Pancreas (tissue), 10 donors: ENCODE data around the gene FSD1L. TPM values are rescaled to one million over a fixed set of nuclear protein-coding genes. Genes with fewer than 3 reads are reported as not detected.

Experiments
- ATAC-seq, 4 donors: fragments of 200-7000 bp; cut with Tn5 transposase; one replicate each; pipeline versions ENCODE4 v1.8.0 to v1.9.1; 2020; ENCODE audit warnings: mild to moderate bottlenecking in 4 of 4, moderate library complexity in 4 of 4
- DNase-seq, 6 donors: peaks; one replicate each; pipeline ENCODE4 v3.0.0-alpha.2; 2020
- FAIRE-seq: peaks from 2 replicates; lab custom pipeline; 2012; peaks lifted over from hg19 to GRCh38; lab: Jason Lieb, UNC
- H3K27ac ChIP-seq, 4 donors: fragments of 200-600 bp; sonication (generic); 1 replicate in 3 of 4; 2 replicates in 1 of 4; pipeline versions ENCODE4 v1.5.0 to v1.8.0; 2020
- H3K27me3 ChIP-seq, 4 donors: fragments of 200-600 bp; one replicate each; pipeline ENCODE4 v1.8.0; 2021
- H3K36me3 ChIP-seq, 3 donors: fragments of 200-600 bp; sonication (generic) in 1 of 3; one replicate each; pipeline versions ENCODE4 v1.5.0 to v1.8.0; 2020 to 2021
- H3K4me1 ChIP-seq, 3 donors: fragments of 200-600 bp; one replicate each; pipeline ENCODE4 v1.8.0; 2021
- H3K4me3 ChIP-seq, 4 donors: fragments of 200-600 bp; sonication (generic) in 2 of 4; one replicate each; pipeline versions ENCODE4 v1.5.0 to v1.8.0; 2020 to 2021
- H3K9me3 ChIP-seq, 4 donors: fragments of 200-600 bp; one replicate each; pipeline ENCODE4 v1.8.0; 2021
- CTCF ChIP-seq, 4 donors: fragments of 200-600 bp; sonication (generic) in 3 of 4; IDR thresholded peaks; one replicate each; pipeline versions ENCODE4 v1.5.0 to v1.8.0; 2021; ENCODE audit warnings: antibody characterized with exemption in 4 of 4
- WGBS, 2 donors: extraction: QIAGEN DNeasy Blood & Tissue Kit; methylation state at CpG; one replicate each; pipeline ENCODE4 v1.1.7; 2013; 5-methylcytosine and 5-hydroxymethylcytosine counted together
- intact Hi-C, 3 donors: fragments of 100-400 bp; cut with DNase I; formaldehyde crosslinking; loops; one replicate each; pipeline versions ENCODE4 v1.11.1 to v1.14.2; 2022
- polyA plus RNA-seq, 2 donors: library from polyadenylated mRNA; stranded (reverse); fragments of 200-250 nt; gene quantifications; one replicate each; pipeline ENCODE4 v1.2.3, GENCODE V29; 2013
- total RNA-seq, 6 donors: library from RNA; stranded (reverse); fragmentation: NEBNext Ultra II Directional in 4 of 6; extraction: Animal tissue kit (Norgen Biotek cat#: 25700) in 4 of 6; gene quantifications; one replicate each; pipeline versions ENCODE4 v1.2.1 to v1.2.4, GENCODE V29; 2021 to 2023
- donor health status: healthy with polysubstance abuse.
- donor health status: DM: no; HTN: no; CAD: no; lungs with moderate emphysema.
- donor health status: DM: no; HTN: no; CAD: no.
- donor health status: control.
- donor health status: control.
- donor health status: Bipolar disorder and iron deficiency.
- donor health status: DM: yes; HTN: yes; CAD: no.
- donor health status: DM: no; HTN: no; CAD: no.
- donor health status: DM: no; HTN: no; CAD: no.
- donor health status: DM: yes; HTN: yes; CAD: no.

The FSD1L gene
- total and polyA plus RNA-seq, 8 donors: 1.4 to 8.2 (median 2.6) TPM

GRCh38 chr9:105432247-105432842, 15.5 kb upstream of the FSD1L start:
- intact Hi-C loops: no loop called here
- WGBS, 2 donors: 18 to 19% methylated on average over 2 of the region's 2 CpGs
- no peaks in the 10 kb centered on the region for H3K27me3 ChIP-seq
- H3K36me3 ChIP-seq: no peaks in the 10 kb centered on the region
- no peaks in the 10 kb centered on the region for H3K9me3 ChIP-seq
- peaks cover 4 to 9% (median 6%) of the 10 kb centered on the region in 3 donors for H3K4me1 ChIP-seq
- no peak for DNase-seq
- peak in 3 of 4 donors; percentile 61 to 81 (median 78) for ATAC-seq
- TF ChIP-seq CTCF (IDR thresholded peaks at IDR 0.05): no peak
- FAIRE-seq: no peak
- no peak overlapping the region for H3K4me3 ChIP-seq
- no peak overlapping the region for H3K27ac ChIP-seq

- DNase-seq (no peak), ATAC-seq (no peak), FAIRE-seq (no peak)
- no peak overlapping the region for H3K4me3 ChIP-seq
- no peaks in the 10 kb centered on the region for H3K27me3 ChIP-seq
- peaks cover 4 to 20% (median 12%) of the 10 kb centered on the region in 3 donors for H3K4me1 ChIP-seq
- H3K27ac ChIP-seq: no peak overlapping the region
- intact Hi-C loops: no loop called here
- TF ChIP-seq CTCF (IDR thresholded peaks at IDR 0.05): no peak
- no peaks in the 10 kb centered on the region for H3K9me3 ChIP-seq
- WGBS, 2 donors: 49 to 60% methylated on average over 3 of the region's 3 CpGs
- no peaks in the 10 kb centered on the region for H3K36me3 ChIP-seq
Measured at GRCh38 chr9:105435453-105435852, 12.4 kb upstream of the FSD1L start.

GRCh38 chr9:105436783-105437182, 11.1 kb upstream of the FSD1L start:
- no peak for DNase-seq
- WGBS, 2 donors: 66 to 76% methylated on average over 4 of the region's 4 CpGs
- Histone ChIP-seq H3K9me3 (no peaks in the 10 kb centered on the region), H3K27me3 (no peaks in the 10 kb centered on the region), H3K4me1 (peaks cover 4 to 20% (median 12%) of the 10 kb centered on the region in 3 donors), H3K4me3 (no peak overlapping the region), H3K27ac (no peak overlapping the region), H3K36me3 (no peaks in the 10 kb centered on the region)
- TF ChIP-seq CTCF (IDR thresholded peaks at IDR 0.05): no peak
- FAIRE-seq: no peak
- intact Hi-C loops: no loop called here
- ATAC-seq: no peak

- intact Hi-C loops: no loop called here
- Histone ChIP-seq H3K4me1 (peaks cover 3 to 14% (median 7%) of the 10 kb centered on the region in 3 donors), H3K36me3 (no peaks in the 10 kb centered on the region), H3K27ac (peak overlapping the region in 1 of 4 donors; percentile 62), H3K9me3 (no peaks in the 10 kb centered on the region), H3K4me3 (no peak overlapping the region), H3K27me3 (no peaks in the 10 kb centered on the region)
- ATAC-seq: peak in 3 of 4 donors; percentile 24 to 33 (median 26)
- no peak for DNase-seq
- no peak for FAIRE-seq
- WGBS, 2 donors: 78 to 86% methylated on average over 1 of the region's 1 CpG
- no peak for TF ChIP-seq CTCF (IDR thresholded peaks at IDR 0.05)
Measured at GRCh38 chr9:105437704-105438103, 10.1 kb upstream of the FSD1L start.

- ATAC-seq (peak; percentile 71 to 82 (median 78)), DNase-seq (peak in 1 of 6 donors; percentile 15), FAIRE-seq (no peak)
- H3K4me3 ChIP-seq: no peak overlapping the region
- H3K4me1 ChIP-seq: peaks cover 0 to 11% (median 7%) of the 10 kb centered on the region in 3 donors
- H3K36me3 ChIP-seq: no peaks in the 10 kb centered on the region
- WGBS, 2 donors: 15 to 25% methylated on average over 8 of the region's 8 CpGs
- no peaks in the 10 kb centered on the region for H3K27me3 ChIP-seq
- no peaks in the 10 kb centered on the region for H3K9me3 ChIP-seq
- peak overlapping the region in 3 of 4 donors; percentile 28 to 62 (median 32) for H3K27ac ChIP-seq
- TF ChIP-seq CTCF (IDR thresholded peaks at IDR 0.05): no peak
- intact Hi-C loops: no loop called here
Measured at GRCh38 chr9:105438141-105438806, 9.6 kb upstream of the FSD1L start.
